Astrocyte (in vitro differentiated cells and primary cell): ENCODE data around the gene TNFRSF9. TPM values are rescaled to one million over a fixed set of nuclear protein-coding genes. Genes with fewer than 3 reads are reported as not detected.
A peak's percentile ranks its signal among the peaks of the same experiment; 100 is the strongest.

Experiments used
- DNase-seq: peaks from one replicate; pipeline ENCODE4 v3.0.0-alpha.2; 2010; ENCODE audit warnings: low read depth
- FAIRE-seq: peaks from 2 replicates; lab custom pipeline; 2011; peaks lifted over from hg19 to GRCh38; lab: Jason Lieb, UNC
- H2AFZ ChIP-seq: 2 replicates; pipeline ENCODE4 v1.6.0; 2012; ENCODE audit warnings: low read depth, low read length, inconsistent platforms
- H3K27ac ChIP-seq: 2 replicates; pipeline ENCODE4 v1.5.1; 2011; ENCODE audit warnings: low read depth, low read length, inconsistent platforms
- H3K27me3 ChIP-seq: 2 replicates; pipeline ENCODE4 v1.6.0; 2011; ENCODE audit warnings: low read length, inconsistent platforms; ENCODE audit not compliant: insufficient read depth
- H3K36me3 ChIP-seq: 2 replicates; pipeline ENCODE4 v1.5.1; 2011; ENCODE audit warnings: low read length, inconsistent platforms; ENCODE audit not compliant: insufficient read depth
- H3K4me1 ChIP-seq: 2 replicates; pipeline ENCODE4 v1.5.1; 2011; ENCODE audit warnings: low read length, inconsistent platforms; ENCODE audit not compliant: insufficient read depth
- H3K4me2 ChIP-seq: 2 replicates; pipeline ENCODE4 v1.6.0; 2012; ENCODE audit warnings: low read length, inconsistent platforms
- H3K4me3 ChIP-seq: 2 replicates; pipeline ENCODE4 v1.5.1; 2011; ENCODE audit warnings: low read depth, mild to moderate bottlenecking, low read length, inconsistent platforms; ENCODE audit not compliant: insufficient read depth
- H3K79me2 ChIP-seq: 2 replicates; pipeline ENCODE4 v1.6.0; 2012; ENCODE audit warnings: mild to moderate bottlenecking, low read length, inconsistent platforms; ENCODE audit not compliant: insufficient read depth
- H3K9ac ChIP-seq: 2 replicates; pipeline ENCODE4 v1.6.0; 2012; ENCODE audit warnings: mild to moderate bottlenecking, low read length, inconsistent platforms
- H3K9me3 ChIP-seq: 2 replicates; pipeline ENCODE4 v1.5.1; 2012; ENCODE audit warnings: low read depth, mild to moderate bottlenecking, low read length, inconsistent platforms; ENCODE audit not compliant: insufficient read depth
- H4K20me1 ChIP-seq: 2 replicates; pipeline ENCODE4 v1.6.0; 2012; ENCODE audit warnings: low read length, inconsistent platforms; ENCODE audit not compliant: insufficient read depth
- H3K27ac Mint-ChIP-seq: one replicate; pipeline ENCODE4 v1.8.0; 2021; ENCODE audit warnings: mild to moderate bottlenecking, mixed read lengths; ENCODE audit not compliant: unreplicated experiment
- H3K27me3 Mint-ChIP-seq: one replicate; pipeline ENCODE4 v1.8.0; 2021; ENCODE audit warnings: low read depth, mixed read lengths; ENCODE audit not compliant: unreplicated experiment
- H3K36me3 Mint-ChIP-seq: one replicate; pipeline ENCODE4 v1.8.0; 2021; ENCODE audit warnings: low read depth, mixed read lengths; ENCODE audit not compliant: unreplicated experiment
- H3K4me1 Mint-ChIP-seq: one replicate; pipeline ENCODE4 v1.8.0; 2021; ENCODE audit warnings: low read depth, mixed read lengths; ENCODE audit not compliant: unreplicated experiment
- H3K4me3 Mint-ChIP-seq: one replicate; pipeline ENCODE4 v1.8.0; 2021; ENCODE audit warnings: mild to moderate bottlenecking, moderate library complexity, mixed read lengths; ENCODE audit not compliant: unreplicated experiment
- H3K9me3 Mint-ChIP-seq: one replicate; pipeline ENCODE4 v1.8.0; 2021; ENCODE audit warnings: mild to moderate bottlenecking, mixed read lengths; ENCODE audit not compliant: unreplicated experiment
- EZH2 ChIP-seq: IDR thresholded peaks from 2 replicates; pipeline ENCODE4 v1.6.1; 2012; ENCODE audit warnings: mild to moderate bottlenecking, low read length, inconsistent platforms; ENCODE audit not compliant: insufficient read depth
- total RNA-seq: library from RNA; stranded (reverse); gene quantifications from 2 replicates; pipeline ENCODE4 v1.2.1, GENCODE V29; 2021
- TF ChIP-seq, protein P1 (sequence below): IDR thresholded peaks from 2 replicates; pipeline ENCODE4 v1.5.1; 2011; ENCODE audit warnings: low read depth, mild to moderate bottlenecking, inconsistent platforms, low read length, moderate library complexity; ENCODE audit not compliant: insufficient read depth

TNFRSF9 gene
- total RNA-seq, 1 donor from 2014 or later = 3.4 TPM

DNA sequence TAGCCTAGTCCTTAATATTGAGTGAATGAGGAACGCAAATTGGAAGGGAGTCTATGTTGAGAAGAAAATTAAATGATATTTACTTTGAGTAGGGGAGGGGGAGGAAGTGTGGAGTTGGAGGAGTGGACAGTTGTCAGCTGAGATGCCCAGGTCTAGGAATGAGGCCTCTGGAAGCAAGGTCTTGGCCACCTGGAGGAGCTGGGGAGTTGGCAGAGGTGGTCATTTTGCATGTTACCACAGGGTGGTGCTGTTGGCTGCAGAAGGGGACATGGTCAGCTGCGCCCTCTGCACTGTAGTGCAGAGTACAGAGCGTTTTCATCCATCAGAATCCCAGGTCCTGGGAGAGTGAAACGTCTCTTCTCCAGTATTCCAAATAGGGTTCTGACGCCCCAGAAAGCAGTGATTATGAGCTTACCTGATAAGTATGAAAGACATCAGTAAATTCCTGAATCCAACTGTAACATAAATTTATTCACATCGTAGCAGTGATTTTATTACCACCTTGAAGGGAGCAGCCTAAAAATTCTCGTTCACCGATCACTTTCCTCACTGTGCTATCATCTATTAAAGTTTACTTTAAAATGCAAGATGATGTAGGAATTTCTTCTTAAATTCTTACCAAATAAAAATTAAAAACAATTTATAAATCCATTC lies 34.7 kb upstream of the TNFRSF9 start:
- H3K9ac ChIP-seq = no peak overlapping the region
- no peak overlapping the region for H3K4me3 Mint-ChIP-seq
- H3K27ac Mint-ChIP-seq = peak overlapping the region; percentile 45

DNA sequence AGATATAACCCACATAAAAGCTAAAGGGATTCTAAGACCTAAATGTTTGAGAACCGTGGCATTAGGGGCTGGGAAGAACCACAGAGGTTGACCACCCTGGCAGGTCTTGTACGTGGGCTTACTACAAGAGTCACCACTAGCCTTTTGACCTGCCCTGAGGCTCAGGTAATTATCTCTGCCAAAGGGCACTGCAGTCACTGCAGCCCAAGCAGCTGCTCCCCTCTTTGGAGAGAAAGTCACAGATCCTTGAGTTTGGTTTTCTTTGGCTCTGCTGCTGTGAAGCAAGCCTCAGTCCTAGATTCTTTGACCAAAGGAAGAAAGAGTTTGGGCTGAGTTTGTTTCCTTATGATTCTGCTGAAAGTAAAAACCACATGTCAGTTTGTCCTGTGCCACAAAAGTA lies 32.4 kb upstream of the TNFRSF9 start:
- H3K4me3 ChIP-seq = no peak overlapping the region
- no peaks in the 10 kb centered on the region for H3K4me1 ChIP-seq
- H3K9ac ChIP-seq = no peak overlapping the region
- no peak overlapping the region for H2AFZ ChIP-seq
- peaks cover 19% of the 10 kb centered on the region for H4K20me1 ChIP-seq
- Mint-ChIP-seq H3K27ac (no peak overlapping the region), H3K36me3 (peaks cover 17% of the 10 kb centered on the region), H3K4me3 (no peak overlapping the region), H3K9me3 (no peaks in the 10 kb centered on the region), H3K27me3 (no peaks in the 10 kb centered on the region), H3K4me1 (peaks cover 2% of the 10 kb centered on the region)
- no peak overlapping the region for H3K27ac ChIP-seq
- no peak overlapping the region for H3K4me2 ChIP-seq
- FAIRE-seq (no peak), DNase-seq (no peak)
- peaks cover 49% of the 10 kb centered on the region for H3K36me3 ChIP-seq
- H3K79me2 ChIP-seq = peaks cover 24% of the 10 kb centered on the region
- TF ChIP-seq, protein P1, sequence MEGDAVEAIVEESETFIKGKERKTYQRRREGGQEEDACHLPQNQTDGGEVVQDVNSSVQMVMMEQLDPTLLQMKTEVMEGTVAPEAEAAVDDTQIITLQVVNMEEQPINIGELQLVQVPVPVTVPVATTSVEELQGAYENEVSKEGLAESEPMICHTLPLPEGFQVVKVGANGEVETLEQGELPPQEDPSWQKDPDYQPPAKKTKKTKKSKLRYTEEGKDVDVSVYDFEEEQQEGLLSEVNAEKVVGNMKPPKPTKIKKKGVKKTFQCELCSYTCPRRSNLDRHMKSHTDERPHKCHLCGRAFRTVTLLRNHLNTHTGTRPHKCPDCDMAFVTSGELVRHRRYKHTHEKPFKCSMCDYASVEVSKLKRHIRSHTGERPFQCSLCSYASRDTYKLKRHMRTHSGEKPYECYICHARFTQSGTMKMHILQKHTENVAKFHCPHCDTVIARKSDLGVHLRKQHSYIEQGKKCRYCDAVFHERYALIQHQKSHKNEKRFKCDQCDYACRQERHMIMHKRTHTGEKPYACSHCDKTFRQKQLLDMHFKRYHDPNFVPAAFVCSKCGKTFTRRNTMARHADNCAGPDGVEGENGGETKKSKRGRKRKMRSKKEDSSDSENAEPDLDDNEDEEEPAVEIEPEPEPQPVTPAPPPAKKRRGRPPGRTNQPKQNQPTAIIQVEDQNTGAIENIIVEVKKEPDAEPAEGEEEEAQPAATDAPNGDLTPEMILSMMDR = no peak
- no peak for TF ChIP-seq EZH2
- no peaks in the 10 kb centered on the region for H3K27me3 ChIP-seq
- H3K9me3 ChIP-seq = no peaks in the 10 kb centered on the region

More for the DNA sequence above, 34.7 kb upstream of the TNFRSF9 start:
- no peak overlapping the region for H3K4me2 ChIP-seq
- no peak overlapping the region for H3K27ac ChIP-seq
- FAIRE-seq = peak; percentile 90
- no peaks in the 10 kb centered on the region for H3K4me1 ChIP-seq
- peaks cover 15% of the 10 kb centered on the region for H3K79me2 ChIP-seq
- H4K20me1 ChIP-seq = peaks cover 13% of the 10 kb centered on the region
- H3K36me3 ChIP-seq = peaks cover 48% of the 10 kb centered on the region
- no peak for TF ChIP-seq EZH2
- TF ChIP-seq, protein P1 = peak; percentile 93
- H3K4me3 ChIP-seq = no peak overlapping the region
- H3K27me3 ChIP-seq = no peaks in the 10 kb centered on the region
- H3K9me3 ChIP-seq = no peaks in the 10 kb centered on the region
- H3K36me3 Mint-ChIP-seq = peaks cover 17% of the 10 kb centered on the region
- peaks cover 2% of the 10 kb centered on the region for H3K4me1 Mint-ChIP-seq
- DNase-seq = peak; percentile 42
- H3K9me3 Mint-ChIP-seq = no peaks in the 10 kb centered on the region
- no peak overlapping the region for H2AFZ ChIP-seq
- no peaks in the 10 kb centered on the region for H3K27me3 Mint-ChIP-seq

DNA sequence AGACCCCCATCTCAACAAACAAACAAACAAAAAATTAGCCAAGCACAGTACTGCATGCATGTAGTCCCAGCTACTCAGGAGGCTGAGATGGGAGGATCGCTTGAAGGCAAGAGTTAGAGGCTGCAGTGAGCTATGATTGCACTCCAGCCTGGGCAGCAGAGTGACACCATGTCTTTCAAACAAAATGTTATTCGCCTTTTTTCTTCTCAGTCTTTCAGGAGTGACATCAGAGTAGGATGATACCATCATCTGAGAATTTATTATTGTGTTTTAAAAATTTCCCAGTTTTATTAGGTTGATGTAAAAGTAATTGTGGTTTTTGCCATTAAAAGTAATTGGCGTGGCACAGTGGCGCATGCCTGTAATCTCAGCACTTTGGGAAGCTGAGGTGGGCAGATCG lies 31.6 kb upstream of the TNFRSF9 start:
- no peak for FAIRE-seq
- Histone ChIP-seq H3K27ac (no peak overlapping the region), H4K20me1 (peaks cover 24% of the 10 kb centered on the region), H3K4me1 (no peaks in the 10 kb centered on the region), H3K36me3 (peaks cover 48% of the 10 kb centered on the region), H3K9me3 (no peaks in the 10 kb centered on the region), H3K27me3 (no peaks in the 10 kb centered on the region), H3K4me3 (no peak overlapping the region), H3K4me2 (no peak overlapping the region), H3K79me2 (peaks cover 32% of the 10 kb centered on the region), H2AFZ (no peak overlapping the region), H3K9ac (no peak overlapping the region)
- TF ChIP-seq EZH2 = no peak
- TF ChIP-seq, protein P1 = no peak
- H3K4me3 Mint-ChIP-seq = no peak overlapping the region
- H3K9me3 Mint-ChIP-seq = no peaks in the 10 kb centered on the region
- H3K4me1 Mint-ChIP-seq = peaks cover 2% of the 10 kb centered on the region
- H3K27ac Mint-ChIP-seq = no peak overlapping the region
- no peak for DNase-seq
- H3K27me3 Mint-ChIP-seq = no peaks in the 10 kb centered on the region
- peaks cover 14% of the 10 kb centered on the region for H3K36me3 Mint-ChIP-seq
